Astrocyte of the cerebellum (primary cell): Measurements from ENCODE around the gene ST6GALNAC2.

ENCODE experiments used
- DNase-seq: peaks from one replicate; pipeline ENCODE4 v3.0.0-alpha.2; 2011; ENCODE audit warnings: low read depth
- H3K4me3 ChIP-seq: 2 replicates; pipeline ENCODE4 v1.5.1; 2011; ENCODE audit warnings: mild to moderate bottlenecking, low read depth, low read length, moderate library complexity
- CTCF ChIP-seq: IDR thresholded peaks from 2 replicates; pipeline ENCODE4 v1.5.1; 2012; ENCODE audit warnings: low read length, low read depth, moderate library complexity, mild to moderate bottlenecking; ENCODE audit errors: missing control alignments
- in situ Hi-C: cut with HindIII; loops from 2 replicates; pipeline ENCODE4 v1.10.0; 2017; ENCODE audit warnings: low sequenced_read_pairs

The ST6GALNAC2 gene

GRCh38 chr17:76572201-76572910, 13.3 kb downstream of the ST6GALNAC2 start:
- H3K4me3 ChIP-seq, result no peak overlapping the region
- in situ Hi-C loops, result loop anchor here (10.0 to 25.0 kb wide), 2 partner anchors 72 to 165 kb away; partner anchors contain the start of genes JMJD6, METTL23, MFSD11 and SRSF2
- TF ChIP-seq CTCF, result no peak

DNA sequence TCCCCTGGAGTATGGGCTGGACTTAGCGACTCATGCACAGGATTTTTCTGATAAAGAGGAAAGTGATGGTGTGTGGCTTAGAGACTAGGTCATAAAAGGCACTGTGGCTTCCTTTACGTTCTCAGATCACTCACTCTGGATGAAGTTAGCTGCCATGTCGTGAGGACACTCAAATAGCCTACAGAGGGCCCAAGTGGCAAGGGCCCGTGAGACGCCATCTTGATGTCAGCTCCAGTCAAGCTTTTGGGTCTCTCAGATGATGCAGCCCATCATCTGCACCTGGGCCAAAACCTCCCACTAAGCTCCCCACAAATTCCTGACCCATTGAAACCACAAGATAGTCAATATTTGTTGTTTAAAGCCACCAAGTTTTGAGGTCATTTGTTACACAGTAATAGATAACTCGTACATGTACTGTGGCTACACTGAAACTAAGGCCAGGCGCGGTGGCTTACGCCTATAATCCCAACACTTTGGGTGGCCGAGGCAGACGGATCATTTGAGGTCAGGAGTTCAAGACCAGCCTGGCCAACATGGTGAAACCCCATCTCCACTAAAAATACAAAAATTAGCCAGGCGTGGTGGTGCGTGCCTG, 14.7 kb downstream of the ST6GALNAC2 start:
- in situ Hi-C loops, result loop anchor here (10.0 to 25.0 kb wide), 2 partner anchors 74 to 166 kb away; partner anchors contain the start of genes JMJD6, METTL23, MFSD11 and SRSF2
- no peak for DNase-seq
- no peak for TF ChIP-seq CTCF
- no peak overlapping the region for H3K4me3 ChIP-seq

More at GRCh38 chr17:76572201-76572910, 13.3 kb downstream of the ST6GALNAC2 start:
- no peak for DNase-seq

DNA sequence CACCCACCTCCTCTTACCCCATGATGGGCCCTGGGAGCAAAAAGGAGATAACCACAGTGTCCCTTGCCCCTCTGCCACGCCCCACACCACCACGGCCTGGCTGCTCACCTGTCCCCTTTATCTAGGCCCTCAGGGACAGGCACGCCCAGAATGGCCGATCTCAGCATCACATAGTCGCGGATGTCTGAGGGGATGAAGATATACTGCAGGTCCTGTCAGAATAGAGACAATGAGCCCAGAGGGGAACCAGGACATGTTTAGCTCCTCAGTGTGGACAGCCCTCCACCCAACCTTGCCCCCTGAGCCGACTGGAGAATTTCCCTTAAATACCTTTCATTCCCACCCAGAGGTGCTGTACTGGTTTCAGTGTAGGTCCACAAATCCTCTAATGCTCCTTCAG, 15.2 kb downstream of the ST6GALNAC2 start:
- no peak for TF ChIP-seq CTCF
- H3K4me3 ChIP-seq, result no peak overlapping the region
- in situ Hi-C loops, result loop anchor here (10.0 to 25.0 kb wide), 2 partner anchors 74 to 167 kb away; partner anchors contain the start of genes JMJD6, METTL23, MFSD11 and SRSF2
- no peak for DNase-seq

DNA sequence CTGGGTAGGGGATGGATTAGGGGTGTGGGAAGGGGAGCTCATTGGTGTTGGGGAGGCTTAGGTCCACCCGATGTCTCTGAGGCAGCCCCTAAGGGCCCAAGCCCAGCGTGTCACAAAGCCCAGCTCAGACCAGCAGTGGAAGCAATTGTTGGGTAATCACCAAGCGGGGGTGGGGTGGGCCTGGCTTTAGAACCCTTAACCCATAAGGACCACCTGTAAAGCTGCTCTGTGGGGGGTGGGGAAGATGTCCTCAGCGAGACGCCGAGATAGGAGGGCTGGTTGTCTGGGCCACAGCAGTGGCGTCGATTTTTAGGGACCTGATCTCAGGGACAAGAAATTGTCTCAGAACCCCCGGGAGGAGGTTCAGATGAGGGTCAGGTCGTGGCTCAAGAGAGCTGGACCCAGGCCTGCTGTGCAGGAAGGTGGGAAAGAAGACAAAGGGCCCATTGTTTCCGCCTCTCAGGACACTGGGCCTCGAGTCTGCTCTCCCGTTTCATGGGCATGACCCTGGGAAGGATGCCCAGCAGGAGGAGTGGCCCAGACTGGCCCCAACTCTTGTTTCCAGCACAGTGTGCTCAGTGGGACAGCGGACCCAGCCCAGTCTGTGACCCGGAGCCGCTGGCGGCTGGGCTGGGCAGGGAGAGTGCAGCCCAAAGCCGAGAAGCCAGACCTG, 15.9 kb downstream of the ST6GALNAC2 start:
- no peak for TF ChIP-seq CTCF
- no peak for DNase-seq
- in situ Hi-C loops, result loop anchor here (10.0 to 25.0 kb wide), 2 partner anchors 75 to 168 kb away; partner anchors contain the start of genes JMJD6, METTL23, MFSD11 and SRSF2
- H3K4me3 ChIP-seq, result no peak overlapping the region

- no peak for DNase-seq
- H3K4me3 ChIP-seq, result no peak overlapping the region
- in situ Hi-C loops, result loop anchor here (25.0 kb wide), 1 partner anchor 168 kb away; the partner anchor contains the start of genes JMJD6, METTL23, MFSD11 and SRSF2
- no peak for TF ChIP-seq CTCF
Measured at GRCh38 chr17:76568811-76569221, 16.8 kb downstream of the ST6GALNAC2 start.
